Stimulated activated CD8-positive, alpha-beta memory T cell treated with anti-CD3 and anti-CD28 coated beads, Interleukin-15, amount 100 ng/mL, for 4 hours (primary cell): ENCODE measurements around the gene METTL13.
"Not testable (repeated sequence)": the region's sequence is repeated elsewhere in the genome, so short reads cannot be mapped to it uniquely, and the experiment has no call there.

ENCODE experiments used
- DNase-seq, 2 donors: peaks; one replicate each; pipeline ENCODE4 v3.0.0-alpha.2; 2020; ENCODE audit warnings: low read depth in 2 of 2

The METTL13 gene

GRCh38 chr1:171769754-171770153, 11.7 kb upstream of the METTL13 start:
- DNase-seq: no peak

DNA sequence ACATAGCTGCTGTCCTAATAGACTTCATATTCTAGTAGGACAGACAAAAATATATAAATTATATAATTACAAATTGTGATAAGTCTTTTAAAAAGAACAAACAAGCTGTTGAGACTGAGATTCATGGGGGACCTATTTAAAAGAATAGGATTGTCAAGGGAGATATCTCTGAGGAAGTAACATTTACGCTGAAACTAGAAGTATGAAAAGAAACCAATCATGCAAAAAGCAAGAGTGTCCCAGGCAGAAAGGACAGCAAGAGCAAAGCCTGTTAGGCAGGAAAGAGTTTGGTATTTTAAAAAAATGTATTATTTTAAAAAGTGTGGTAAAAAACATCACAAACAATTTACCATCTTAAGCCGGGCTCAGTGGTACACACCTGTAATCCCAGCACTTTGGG, 9.1 kb upstream of the METTL13 start:
- DNase-seq: no peak

- no peak for DNase-seq
These were observed 781 bp upstream of the METTL13 start for GRCh38 chr1:171780583-171781175.

DNA sequence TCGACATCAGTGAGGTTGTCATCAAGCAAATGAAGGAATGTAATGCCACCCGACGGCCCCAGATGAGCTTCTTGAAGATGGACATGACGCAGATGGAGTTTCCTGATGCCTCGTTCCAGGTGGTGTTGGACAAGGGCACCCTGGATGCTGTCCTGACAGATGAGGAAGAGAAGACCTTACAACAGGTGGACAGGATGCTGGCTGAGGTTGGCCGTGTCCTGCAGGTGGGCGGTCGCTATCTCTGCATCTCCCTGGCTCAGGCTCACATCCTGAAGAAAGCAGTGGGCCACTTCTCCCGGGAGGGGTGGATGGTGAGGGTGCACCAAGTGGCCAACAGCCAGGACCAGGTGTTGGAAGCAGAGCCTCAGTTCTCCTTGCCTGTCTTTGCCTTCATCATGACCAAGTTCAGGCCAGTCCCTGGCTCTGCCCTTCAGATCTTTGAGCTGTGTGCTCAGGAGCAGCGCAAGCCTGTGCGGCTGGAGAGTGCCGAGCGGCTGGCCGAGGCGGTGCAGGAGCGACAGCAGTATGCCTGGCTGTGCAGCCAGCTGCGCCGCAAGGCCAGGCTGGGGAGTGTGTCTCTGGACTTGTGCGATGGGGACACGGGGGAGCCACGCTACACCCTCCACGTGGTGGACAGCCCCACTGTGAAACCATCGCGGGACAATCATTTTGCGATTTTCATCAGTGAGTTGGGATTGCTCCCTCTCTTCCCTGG, 2.5 kb downstream of the METTL13 start:
- no peak for DNase-seq

- DNase-seq: no peak
These were observed 3.3 kb downstream of the METTL13 start for GRCh38 chr1:171784784-171785183.

- no peak for DNase-seq
These were observed 4.3 kb downstream of the METTL13 start for GRCh38 chr1:171785766-171786165.

GRCh38 chr1:171786534-171786933, 5.1 kb downstream of the METTL13 start:
- no peak for DNase-seq

GRCh38 chr1:171787686-171788480, 6.4 kb downstream of the METTL13 start:
- DNase-seq: no peak

DNA sequence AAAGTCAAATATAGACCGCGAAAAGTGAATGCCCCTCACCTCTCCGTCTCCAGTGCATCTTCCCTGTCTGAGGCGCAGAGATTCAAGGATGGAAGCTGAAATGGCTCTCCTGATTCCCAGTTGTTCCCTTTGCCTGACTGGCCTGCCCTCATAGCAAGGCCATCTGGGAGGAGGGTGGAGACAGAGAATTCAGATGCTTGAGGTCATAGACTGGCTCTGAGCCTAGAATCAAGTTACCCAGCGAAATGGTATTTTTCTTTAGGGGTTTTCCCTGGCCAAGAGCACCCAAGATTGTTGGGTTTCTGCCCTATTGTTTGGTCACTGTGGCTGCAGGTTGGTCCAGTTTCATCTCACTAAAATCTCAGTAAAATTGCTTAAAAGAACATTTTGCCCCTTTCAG, 7.2 kb downstream of the METTL13 start:
- DNase-seq: no peak

DNA sequence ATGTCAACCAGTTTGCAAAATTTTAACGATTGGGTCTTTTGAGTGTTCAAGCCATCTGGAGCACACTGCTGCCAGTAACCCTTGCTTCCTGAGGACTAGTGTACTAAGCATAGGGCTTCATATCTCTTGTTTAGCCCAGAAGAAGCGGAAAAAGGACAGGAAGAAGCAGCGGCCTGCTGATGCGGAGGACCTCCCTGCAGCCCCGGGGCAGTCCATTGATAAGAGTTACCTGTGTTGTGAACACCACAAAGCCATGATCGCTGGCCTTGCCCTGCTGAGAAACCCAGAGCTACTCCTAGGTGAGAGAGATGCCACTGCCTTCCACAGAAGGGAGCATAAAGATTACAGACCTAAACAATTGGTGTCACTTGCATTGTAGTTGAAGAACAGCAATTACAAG, 8.9 kb downstream of the METTL13 start:
- no peak for DNase-seq

DNA sequence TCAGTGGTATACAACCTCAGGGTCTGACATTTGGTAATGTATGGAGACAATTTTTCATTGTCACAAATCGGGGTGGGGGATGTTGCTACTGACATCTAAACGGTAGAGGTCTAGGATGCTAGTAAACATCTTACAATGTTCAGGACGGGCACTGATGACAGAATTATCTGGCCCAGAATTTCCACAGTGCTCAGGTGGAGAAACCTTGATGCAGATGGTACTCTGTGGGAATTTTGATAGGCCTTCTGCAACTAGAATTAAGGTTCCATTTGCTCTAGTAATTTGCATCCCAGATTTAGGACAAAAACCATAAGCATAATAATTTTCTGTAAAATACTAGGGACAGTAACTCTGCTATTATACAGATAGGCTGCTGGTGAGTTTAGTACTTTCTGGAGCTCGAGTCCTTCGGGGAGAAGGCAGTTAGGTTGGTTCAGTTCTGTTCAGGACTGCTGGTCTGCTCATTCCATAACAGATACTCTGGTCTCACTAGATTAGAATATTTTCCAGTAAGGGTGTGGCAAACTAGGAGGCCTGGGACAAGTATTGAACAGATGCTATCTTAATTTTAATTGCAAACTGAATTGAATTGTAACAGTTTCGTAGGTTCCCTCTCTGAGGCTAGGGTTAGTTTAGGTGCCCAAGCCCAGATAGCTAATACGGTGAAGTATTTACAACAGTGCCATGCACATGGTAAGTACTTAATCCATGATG, 11.4 kb downstream of the METTL13 start:
- DNase-seq: no peak

DNA sequence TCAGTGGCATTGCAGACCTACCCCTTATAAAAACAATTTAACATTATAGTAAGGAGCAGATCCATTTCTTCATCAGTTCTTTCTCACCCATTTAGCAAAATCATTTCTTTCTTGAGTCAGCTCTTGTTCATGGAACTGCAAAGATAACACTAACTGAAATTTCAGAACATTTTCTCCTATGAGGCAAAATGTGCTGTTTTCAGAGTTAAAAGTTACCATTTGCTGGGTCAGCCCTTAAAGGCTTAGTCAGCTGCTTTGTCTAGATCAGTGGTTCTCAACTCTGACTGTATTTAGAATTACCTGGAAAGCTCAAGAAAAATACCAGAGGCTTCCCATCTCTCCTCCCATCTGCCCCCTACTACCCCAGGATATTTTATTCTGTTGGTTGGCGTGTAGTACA, 12.2 kb downstream of the METTL13 start:
- DNase-seq: no peak

GRCh38 chr1:171794085-171794484, 12.6 kb downstream of the METTL13 start:
- DNase-seq: peak in 1 of 2 donors; percentile 51

DNA sequence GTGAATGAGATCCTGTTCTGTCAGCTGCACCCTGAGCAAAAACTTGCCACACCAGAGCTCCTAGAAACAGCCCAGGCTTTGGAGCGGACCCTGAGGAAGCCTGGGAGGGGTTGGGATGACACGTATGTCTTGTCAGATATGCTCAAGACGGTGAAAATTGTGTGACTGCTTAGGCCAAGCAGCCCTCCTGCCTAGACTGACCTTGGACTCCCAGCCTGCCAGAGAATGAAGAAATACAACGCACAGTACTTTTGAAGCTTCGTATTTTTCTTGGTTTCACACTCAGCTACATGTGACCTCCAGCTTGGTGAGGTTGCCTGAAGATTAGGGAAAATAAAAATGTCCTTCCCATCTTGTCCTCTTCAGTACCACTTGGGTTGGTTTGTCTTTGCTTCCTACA, 15.1 kb downstream of the METTL13 start:
- no peak for DNase-seq

GRCh38 chr1:171798311-171798710, 16.9 kb downstream of the METTL13 start:
- no peak for DNase-seq

- no peak for DNase-seq
These were observed 17.3 kb downstream of the METTL13 start for GRCh38 chr1:171798765-171799164.

- DNase-seq: no peak
These were observed 17.7 kb downstream of the METTL13 start for GRCh38 chr1:171799166-171799565.

- not testable (repeated sequence) for DNase-seq
These were observed 18.2 kb downstream of the METTL13 start for GRCh38 chr1:171799698-171800097.

DNA sequence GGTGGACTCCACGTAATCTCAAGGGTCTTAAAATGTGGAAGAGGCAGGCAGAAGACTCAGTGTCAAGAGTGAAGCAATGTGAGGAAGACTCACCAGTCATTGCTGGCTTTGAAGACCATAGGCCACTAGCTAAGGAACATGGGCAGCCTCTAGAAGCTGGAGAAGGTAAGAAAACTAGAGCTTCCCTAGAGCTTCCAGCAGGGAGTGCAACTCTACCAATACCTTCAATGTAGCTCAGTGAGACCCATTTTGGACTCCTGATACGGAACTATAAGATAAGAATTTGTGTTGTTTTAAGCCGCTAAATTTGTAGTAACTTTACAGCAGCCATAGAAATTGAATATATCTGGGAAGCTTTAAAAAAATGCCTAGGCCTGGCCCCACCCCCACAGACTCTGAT, 18.9 kb downstream of the METTL13 start:
- DNase-seq: no peak

- no peak for DNase-seq
These were observed 19.4 kb downstream of the METTL13 start for GRCh38 chr1:171800851-171801250.

DNA sequence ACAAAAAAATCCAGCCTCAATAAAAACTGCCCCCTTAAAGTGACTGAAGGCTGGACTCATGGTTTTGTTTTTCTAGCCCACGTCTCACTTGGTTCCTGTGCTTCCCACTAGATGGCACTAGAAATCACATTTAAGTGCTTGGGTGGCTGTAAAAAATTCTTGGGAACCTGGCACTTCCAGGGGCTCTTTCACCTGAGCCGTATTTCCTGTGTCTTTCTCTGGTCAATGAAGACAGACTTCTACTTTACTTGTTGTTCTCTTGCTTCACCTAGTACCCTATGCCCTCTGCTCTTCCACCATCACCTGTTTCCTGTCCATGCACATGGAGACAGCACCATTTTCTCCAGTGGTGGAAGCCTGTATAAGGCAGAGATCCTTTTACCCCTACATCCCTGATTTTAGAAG, 20.0 kb downstream of the METTL13 start:
- no peak for DNase-seq

GRCh38 chr1:171802207-171802606, 20.7 kb downstream of the METTL13 start:
- DNase-seq: no peak
